ENCODE results near the gene DHX35.

DNA sequence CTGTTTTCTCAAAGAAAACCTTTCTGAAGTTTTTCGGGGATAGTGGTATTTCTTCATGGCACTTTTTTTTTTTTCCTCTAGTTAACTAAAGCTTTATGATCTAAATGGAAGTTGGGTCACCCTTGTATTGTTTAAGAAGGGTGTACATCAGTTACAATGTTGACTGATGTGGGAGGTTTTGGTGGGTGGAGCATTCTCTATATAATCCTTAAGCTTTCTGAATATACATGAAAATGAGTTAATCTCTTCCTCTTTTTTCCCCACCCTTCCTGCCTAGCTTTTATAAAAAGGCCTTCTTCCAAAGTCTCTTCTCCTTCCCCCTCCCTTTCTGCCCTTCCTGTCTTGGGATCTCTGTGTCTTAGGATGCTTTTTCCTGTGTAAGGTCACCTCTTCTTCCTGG lies 47.2 kb downstream of the DHX35 start:
- TF ChIP-seq, protein P1, sequence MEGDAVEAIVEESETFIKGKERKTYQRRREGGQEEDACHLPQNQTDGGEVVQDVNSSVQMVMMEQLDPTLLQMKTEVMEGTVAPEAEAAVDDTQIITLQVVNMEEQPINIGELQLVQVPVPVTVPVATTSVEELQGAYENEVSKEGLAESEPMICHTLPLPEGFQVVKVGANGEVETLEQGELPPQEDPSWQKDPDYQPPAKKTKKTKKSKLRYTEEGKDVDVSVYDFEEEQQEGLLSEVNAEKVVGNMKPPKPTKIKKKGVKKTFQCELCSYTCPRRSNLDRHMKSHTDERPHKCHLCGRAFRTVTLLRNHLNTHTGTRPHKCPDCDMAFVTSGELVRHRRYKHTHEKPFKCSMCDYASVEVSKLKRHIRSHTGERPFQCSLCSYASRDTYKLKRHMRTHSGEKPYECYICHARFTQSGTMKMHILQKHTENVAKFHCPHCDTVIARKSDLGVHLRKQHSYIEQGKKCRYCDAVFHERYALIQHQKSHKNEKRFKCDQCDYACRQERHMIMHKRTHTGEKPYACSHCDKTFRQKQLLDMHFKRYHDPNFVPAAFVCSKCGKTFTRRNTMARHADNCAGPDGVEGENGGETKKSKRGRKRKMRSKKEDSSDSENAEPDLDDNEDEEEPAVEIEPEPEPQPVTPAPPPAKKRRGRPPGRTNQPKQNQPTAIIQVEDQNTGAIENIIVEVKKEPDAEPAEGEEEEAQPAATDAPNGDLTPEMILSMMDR (IDR thresholded peaks at IDR 0.05), result no peak
- no peak for TF ChIP-seq POLR2A (IDR thresholded peaks at IDR 0.05)
